Measurements from ENCODE around the gene OSM.

The OSM gene

DNA sequence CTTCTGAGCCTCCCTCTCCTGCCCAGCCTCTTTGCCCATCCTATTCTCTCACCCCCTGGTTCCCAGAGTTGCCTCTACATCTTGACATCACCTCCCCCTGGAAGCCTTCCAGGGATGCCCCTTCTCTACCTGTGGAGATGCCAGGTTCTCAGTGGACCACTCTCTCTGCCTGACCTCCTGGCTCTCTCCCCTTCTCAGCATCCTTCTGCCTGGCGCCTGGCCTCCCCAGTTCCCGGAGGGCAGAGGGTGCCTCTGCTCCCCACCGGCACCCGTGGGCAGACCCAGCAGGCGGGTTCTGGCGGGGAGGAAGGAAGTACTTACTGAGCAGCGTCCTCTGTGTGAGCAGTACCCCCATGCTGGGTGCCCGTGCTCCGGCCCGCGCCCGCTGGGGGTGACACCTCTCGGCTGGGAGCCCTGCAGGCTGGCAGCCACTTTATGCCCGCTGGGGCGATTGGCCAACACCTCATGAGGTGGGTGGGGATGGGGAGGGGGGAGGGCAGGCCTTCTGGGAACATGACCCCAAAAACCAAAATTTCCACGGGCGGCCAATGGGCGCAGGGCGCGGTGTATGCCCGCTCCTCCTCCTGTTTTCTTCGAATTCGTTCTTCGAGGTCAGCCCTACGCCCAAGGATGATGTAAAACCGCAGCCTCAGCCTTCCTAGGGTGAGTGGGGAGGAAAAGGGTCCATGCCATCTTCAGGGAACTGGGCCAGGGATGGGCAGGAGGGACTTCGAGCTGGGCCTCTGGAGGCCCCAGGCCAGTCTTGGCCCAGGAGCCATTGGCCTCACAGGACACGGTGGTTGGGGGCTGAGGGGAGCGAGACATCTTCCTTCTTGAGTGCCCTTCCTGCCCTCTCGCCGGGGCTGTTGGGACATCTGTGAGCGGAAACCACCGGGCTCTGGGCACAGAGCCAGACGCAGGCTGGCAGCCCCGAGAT is at the start of gene OSM:
OSM (minus strand) TSS at position 407 of the 937 bp plus-strand sequence; CDS start at position 355, 52 bp downstream.
- no peak for DNase-seq

DNA sequence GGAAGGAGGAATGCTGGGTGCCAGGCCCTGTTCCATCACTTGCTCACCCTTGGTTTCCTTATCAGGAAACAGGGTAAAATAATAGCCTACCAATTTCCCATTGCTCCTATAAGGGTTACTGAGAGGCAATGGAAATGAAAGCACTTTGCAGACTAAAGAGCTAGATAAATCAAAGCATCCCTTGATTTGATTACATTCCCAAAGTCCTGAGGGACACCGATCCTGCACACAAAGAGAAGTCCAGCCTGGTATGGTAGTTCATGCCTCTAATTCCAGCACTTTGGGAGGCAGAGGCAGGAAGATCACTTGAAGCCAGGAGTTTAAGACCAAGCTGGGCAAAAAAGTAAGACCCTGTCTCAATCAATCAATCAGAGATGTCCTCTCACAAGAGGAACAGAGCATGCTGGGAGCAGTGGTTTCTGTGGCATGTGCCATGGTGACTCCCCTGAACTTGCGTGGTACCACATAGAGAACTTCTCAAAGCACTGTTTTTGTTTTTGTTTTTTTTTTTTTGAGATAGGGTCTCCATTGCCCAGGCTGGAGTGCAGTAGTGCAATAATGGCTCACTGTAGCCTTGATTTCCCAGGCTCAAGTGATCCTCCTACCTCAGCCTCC is 49.4 kb upstream of the OSM start:
- no peak for DNase-seq

DNA sequence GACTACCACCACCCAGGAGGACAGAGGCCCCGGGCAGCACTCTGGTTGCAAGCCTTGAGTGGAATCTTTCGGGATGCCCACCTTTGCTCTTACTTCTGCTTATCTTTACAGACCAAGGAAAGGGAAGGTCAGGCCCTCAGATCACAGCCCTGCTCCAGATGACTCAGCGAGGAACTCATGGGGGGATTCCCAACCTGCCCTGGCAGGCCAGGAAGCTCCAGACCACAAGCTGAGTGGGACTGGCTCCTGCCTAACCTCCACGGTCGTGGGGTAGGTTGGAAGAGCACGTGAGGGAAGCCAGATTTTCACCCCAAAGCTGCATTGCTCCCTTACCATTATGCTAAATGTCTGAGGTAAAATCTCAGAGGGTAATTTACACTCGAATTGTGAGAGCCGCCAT is 48.3 kb upstream of the OSM start:
- DNase-seq, result no peak

DNA sequence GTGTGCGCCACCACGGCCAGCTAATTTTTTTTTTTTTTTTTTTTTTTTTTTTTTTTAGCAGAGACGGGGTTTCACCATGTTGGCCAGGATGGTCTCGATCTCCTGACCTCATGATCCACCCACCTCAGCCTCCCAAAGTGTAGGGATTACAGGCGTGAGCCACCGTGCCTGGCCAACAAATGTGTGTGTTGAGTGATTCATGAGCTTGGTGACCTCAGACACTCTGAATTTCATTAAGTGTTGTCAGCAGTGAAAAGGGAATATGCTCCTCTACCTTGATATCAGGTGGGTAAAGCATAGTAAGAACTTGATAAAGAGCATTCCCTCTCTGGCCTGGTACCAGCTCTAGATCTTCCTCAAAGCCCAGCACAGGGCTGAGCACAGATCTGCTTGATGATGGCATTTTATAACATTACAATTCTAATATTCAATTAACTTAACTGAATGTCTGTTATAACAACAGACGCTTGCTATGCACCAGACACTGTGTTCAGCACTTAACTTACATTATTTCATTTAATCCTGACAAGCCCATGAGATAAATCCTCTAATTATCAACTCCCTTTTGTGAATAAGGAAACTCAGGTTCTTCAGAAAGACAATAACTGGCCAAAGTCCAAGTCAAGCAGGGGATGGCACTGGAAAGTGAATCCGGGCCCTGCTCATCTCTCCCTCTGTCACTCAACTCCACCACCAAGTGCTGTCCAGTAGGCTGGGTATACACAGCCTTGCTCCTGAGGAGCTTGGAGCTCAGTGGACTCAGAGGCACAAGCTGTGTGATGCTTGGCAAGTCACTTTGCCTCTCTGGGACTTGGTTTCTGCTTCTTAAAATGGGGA is 47.1 kb upstream of the OSM start:
- no peak for DNase-seq

DNA sequence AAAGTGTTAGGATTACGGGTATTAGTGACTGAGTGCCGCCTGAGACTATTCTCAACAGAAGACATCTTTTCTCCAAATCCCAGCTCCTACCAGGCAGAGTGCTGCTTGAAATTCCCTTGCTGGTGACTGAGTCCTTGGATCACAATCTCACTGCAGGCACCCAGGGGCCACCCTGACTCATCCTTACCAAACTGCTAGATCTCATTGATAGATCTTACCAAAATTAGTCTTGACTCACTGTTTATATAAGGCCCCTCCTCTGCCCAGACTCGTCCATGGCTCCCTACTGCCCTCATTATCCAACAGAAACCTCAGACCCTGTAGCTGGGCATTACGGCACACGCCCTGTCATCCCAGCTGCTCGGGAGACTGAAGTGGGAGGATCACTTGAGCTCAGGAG is 45.4 kb upstream of the OSM start:
- DNase-seq, result no peak

DNA sequence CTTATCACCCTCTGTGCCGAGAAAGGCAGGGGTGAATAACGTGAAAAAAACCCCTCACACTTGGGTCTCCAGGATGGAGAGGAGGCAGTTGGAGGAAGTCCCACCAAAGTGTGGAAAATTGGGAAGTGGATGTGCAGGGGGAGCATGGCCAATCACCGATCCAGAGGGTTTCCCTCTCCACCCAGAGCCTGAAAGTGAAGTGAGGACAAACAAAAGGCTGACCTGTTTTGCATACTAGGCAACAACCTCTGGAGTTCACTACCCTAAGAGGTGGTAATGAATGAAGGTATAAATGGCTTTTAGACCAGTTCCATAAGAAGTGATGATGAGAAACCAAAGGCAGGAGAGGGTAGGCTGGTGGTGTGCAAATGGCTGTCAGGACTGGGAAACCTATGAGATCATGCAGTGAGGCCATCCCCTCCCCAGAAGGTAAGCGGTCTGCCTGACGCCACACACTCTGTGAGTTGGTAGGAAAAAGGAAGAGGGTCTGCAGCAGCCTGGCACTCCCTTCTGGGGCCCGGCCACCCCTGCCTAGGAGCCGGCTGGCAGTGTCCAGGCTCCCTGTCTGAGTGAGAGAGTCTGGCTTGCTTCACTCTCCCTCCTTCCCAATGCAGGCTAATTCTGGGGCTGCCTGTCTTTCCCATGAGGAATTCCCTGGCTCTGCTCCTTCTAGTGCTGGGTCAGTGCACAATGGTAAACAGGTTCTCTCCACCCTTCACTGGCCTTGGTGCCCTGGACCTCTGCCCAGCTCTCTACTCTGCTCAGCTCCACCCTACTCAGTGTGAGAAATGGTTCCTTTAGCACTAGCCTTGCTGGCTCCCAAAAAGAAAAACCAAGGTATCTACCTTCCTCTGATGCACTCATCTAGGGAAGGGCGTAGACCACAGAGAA is 44.5 kb upstream of the OSM start:
- DNase-seq, result no peak

DNA sequence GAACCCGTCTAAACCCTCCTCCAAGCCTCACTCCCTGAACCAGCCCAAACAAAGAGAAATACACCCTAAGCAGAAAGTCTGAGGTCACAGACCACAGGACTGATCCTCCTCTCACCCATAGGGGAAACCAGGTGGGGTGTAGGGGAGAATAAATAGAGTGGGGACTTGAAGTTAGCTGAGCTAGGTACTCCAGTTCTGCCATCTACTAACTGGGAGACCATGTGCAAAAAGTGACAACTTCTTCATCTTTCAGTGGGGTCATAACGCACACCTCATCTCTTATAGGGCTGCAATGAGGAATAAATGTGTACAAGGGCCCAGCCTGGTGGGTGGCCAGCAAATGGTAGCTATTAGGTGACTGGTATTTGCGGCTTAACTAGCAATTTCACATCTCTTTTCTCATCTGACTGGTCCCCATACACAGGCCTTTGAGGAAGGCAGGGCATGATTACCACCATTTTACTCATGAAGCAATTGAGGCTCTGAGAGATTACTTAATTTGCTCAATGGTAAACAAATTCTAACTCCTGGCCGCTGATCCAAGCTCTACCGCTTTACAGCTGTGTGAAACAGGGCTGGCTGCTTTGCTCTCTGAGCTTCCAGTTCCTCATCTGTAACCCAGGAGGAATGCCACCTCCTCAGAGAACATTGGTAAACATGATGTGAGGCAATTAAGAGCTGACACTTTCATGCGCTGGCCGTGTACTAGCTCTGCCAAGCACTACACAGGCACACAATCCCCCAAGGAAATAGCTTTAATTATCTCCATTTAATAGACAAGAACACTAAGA is 43.5 kb upstream of the OSM start:
- DNase-seq, result no peak

DNA sequence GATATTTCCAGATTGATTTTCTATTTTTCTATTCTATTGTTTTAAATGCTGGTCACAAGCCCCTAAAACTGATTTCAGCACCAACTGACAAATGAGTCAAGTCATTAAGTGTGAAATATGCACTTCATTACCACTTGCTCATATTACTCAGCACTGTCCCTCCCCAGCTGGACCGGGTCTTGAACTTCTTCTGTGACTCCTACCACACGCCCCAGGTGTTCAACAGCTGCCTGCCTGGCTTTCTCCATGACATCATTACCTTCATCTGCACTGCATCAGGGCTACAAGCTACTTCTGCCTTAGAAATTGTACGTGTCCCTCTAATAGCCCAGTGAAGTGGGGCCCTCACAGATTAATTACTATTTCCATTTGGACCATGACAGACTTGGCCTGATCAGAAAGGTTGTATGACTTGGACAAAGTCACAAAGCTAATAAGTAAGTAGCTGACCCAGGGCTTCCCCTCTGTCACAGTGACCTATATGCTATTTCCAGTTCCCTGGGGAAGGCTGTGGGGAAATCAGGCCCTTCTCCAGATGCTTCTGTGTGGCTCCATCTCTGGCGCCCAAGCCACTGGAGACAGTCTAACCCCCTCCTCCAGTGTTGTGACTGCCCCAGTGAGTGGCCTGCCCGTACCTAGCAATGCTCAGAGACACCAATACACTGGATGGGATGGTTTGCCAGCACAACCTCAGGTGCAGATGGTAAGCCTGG is 42.0 kb upstream of the OSM start:
- no peak for DNase-seq

DNA sequence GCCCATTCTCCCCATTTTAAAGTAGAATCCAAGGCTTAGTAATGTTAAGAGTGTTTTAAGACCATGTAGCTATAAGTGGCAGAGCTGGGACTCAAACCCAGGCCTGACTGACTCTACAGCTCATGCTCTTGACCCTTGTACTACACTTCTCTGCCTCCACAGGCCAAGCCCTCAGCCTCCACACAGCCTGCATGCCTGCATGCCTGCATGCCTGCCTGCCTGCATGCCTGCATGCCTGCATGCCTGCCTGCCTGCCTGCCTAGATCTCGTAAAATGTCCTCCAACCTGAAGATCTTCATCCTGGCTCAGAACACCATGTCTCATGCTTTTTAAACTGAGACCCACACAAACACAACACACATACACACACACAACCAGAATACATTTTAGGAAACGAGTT is 41.4 kb upstream of the OSM start:
- DNase-seq, result no peak

DNA sequence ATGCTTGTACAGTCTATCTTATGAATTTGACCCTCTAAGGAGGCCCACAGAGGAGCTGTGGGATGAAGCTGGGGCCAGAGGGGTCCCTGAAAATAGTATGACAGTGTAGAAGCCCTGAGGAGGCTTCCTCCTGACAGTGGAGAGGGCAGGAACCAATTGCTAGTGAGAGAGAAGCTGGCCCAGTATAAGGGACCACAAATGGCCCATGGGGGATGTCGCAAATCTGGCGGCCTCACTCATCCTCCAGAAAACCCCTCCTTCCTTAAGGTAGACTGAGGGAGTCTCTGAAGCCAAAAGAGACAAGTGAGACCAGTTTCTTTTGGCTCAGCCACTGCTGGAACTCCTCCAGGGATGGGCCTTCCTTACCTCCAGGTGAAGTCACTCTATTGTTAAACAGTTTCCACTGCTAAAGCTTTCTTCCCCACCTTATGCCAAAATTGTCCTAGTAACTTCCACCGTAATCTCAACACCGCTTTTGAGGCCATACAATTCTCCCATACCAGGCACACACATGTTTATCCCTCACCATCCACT is 40.5 kb upstream of the OSM start:
- no peak for DNase-seq

DNA sequence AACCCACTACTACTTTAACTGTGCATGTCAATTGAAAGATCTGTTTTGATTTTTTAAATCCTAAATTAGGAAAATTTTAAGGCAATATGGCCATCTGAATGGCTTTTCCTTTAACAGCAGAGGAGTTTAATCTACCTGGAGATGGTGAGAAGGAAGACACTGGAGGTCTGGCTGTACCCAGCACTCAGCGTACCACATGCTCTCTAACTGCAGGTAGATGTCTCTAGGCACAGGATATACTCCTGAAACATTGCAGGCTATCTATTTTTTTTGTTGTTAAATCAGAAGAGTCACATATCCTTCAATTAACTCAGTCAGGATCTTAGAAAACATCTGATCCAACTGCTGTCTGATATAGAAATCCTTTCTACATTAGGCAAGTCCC is 40.0 kb upstream of the OSM start:
- DNase-seq, result no peak

DNA sequence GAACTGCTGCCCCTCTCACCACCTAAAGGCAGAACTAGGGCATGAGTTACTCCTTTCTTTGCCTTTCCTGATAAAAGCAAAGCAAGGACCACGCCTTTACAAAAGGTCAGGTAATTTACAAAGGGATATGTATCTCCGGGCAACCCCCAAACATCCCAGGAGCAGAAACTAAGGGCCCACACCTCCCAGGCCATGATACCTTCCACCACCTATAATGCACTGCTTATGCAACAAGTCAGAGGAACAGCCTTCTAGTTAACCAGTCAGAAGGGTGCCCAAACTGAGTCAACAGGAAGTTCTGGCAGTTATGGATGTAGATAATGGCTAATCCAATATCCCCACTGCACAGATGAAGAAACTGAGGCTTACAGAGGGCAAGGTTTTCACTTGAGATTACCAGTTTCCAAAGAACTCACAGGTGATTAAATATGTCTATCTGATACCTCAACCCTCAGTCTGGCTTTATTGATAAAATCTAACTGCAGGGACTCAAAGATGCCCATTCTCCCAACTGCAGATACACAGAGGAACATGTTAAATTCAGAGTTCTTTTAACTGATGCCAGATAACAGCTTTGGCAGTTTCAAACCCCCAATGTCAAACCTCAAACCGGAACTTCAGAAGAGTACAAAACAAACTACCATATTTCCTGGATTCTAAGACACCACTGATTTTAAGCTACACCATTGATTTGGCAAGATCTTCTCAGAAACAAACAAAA is 39.4 kb upstream of the OSM start:
- no peak for DNase-seq

DNA sequence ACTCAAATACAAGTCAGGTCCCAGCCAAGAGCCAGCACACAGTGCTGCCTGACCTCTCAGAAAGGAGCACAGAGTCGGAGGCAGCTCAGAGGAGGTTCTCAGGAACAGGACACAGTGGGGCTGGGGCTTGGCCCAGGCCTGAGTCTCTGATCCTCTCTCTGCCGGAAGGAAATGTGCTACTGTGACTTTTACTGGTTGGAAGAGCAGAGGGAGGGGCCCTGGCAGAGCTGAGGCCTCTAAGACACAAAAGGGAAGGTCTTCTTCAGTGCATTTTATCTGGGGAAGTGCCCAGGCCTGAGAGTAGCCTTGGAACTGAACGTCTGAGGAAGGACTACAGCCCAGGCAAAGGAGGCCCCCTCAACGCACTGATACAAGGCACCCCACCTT is 38.9 kb upstream of the OSM start:
- DNase-seq, result no peak

DNA sequence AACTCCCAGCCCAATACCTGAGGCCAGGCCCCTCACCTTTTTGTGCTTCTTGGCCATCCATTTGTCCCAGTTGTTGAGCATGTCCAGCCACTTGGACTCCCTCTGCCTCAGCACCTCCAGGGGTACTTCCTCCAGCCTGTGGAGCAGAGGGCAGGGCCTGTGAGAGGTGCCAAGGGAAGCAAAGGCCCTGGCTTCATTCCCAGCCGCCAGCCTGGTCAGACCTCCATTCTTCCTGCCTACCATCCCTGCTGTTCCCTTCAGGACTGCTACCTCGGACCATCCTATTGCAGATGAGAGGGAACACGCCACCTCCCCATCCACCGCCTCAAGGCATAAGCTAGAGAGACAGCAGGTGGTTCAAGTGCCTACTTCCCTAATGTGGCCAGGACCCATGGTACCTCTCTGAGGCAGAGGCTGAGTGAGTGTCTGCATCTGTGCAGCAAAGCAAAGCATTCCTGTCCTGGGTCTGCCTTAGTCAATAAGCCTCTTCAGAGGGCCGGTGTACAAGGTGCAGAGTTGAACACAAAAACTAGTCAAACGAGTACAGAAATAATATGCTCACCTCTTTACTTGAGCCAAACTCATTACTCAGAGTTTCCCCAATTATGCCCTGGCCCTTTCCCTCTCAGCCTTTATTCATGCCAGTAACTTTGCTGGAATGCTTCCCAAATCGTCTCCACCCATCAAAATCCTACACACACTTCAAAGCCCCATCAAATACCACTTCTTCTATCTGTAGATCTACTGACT is 38.0 kb upstream of the OSM start:
- DNase-seq, result no peak

DNA sequence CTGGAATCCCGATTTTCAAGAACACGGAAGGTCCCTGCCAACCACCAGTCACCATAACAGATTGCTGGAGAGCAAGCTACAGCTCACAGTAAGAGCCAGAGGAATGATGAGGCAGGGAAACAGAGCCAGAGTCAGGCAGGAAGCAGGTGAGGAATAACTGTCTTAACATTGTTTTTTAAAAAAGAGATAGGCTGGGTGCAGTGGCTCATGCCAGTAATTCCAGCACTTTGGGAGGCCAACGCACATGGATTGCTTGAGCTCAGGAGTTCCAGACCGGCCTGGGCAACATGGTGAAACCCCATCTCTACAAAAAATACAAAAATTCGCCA is 36.1 kb upstream of the OSM start:
- DNase-seq, result no peak

DNA sequence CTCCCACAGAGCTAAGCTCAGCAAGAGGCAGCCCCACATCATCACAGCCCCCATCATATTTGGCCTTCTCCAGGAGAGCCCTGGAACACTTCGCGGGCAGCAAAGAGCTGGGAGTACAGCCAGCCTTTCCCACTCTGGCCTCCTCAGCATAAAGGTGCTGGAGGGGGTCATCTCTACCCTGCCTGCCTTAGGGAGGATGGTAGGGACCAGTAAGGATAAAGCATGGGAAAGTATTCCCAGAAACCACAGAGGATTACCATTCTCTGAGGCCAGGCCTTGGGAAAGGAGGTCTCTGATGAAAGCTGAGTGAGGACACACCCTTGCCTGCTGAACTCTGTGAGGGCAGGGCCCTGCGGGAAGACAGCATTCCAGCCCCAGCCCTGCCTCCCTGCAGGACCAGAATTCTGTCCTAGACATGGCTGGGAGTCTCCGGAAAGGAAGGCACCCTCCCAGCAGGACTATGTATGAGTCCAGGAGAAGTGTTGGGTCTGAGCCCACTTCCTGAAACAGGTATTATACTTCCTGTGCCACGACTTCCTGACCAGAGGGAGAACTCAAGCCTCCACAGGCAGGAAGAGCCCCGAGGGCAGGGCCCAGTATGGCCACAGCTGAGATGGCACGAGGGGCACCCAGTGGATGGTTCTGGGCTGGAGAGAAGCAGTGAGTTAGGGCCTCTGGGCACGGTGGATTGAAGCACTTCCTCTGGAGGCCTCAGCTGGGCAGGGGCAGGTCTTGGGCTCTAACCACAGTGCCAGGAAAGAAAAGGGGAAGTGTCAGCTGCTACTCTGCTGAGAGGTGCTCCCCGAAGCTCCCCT is 35.6 kb upstream of the OSM start:
- DNase-seq, result no peak

DNA sequence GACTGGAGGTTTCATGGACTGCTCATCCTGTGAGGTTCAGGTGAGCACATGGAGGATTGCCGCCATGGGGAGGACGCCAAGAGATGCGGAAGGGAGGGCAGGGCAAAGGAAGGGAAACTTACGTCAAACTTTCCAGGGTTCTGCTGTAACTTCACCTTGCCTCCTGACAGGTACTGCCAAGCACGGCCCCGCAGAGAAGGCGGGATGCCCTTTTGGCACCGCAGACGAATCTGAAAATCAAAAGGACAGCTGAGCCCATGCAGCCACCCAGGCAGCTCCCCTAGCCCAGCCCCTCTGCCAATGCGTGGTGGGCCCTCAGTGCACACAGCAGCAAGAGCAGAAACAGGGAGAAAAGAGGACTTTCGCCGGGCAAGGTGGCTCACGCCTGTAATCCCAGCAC is 32.7 kb upstream of the OSM start:
- no peak for DNase-seq

DNA sequence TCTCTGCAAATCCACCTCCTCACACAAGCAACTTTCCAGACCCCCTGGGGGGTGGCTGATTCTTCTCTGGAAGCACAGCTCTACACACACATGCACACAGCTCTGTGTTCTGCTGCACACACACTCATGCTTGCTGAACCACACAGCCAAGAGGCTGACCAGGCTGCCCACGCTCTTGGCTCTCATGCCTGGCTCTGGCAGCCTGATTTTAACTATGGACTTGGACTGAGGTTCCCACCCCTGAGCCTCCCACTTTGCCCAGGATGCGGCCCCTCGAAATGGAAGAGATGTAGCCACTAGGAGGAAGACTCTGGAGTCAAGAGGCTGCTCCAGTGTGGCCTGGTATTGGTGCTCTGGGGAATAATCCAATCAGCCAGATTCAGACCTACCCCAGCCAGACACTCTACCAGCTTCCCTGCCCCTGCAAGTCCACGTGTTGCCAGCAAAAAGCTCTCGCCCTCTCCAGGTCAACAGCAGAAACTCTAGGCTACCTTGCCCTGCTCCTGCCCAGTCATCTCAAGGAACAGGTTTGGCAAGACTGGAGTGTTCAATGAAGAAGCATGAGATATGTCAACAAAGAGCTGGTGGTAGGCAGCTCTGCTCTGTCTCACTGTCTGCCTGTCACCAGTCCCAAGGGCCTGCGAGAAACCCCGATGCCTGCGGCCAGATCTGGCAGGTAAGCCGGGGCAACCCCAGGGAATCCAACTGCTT is 31.5 kb upstream of the OSM start:
- peak; percentile 84 for DNase-seq
